ENCODE measurements around the gene GPC6.

- TF ChIP-seq, protein P1, sequence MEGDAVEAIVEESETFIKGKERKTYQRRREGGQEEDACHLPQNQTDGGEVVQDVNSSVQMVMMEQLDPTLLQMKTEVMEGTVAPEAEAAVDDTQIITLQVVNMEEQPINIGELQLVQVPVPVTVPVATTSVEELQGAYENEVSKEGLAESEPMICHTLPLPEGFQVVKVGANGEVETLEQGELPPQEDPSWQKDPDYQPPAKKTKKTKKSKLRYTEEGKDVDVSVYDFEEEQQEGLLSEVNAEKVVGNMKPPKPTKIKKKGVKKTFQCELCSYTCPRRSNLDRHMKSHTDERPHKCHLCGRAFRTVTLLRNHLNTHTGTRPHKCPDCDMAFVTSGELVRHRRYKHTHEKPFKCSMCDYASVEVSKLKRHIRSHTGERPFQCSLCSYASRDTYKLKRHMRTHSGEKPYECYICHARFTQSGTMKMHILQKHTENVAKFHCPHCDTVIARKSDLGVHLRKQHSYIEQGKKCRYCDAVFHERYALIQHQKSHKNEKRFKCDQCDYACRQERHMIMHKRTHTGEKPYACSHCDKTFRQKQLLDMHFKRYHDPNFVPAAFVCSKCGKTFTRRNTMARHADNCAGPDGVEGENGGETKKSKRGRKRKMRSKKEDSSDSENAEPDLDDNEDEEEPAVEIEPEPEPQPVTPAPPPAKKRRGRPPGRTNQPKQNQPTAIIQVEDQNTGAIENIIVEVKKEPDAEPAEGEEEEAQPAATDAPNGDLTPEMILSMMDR (tag by site-specific recombination; IDR thresholded peaks at IDR 0.05): no peak
- TF ChIP-seq, protein P2, sequence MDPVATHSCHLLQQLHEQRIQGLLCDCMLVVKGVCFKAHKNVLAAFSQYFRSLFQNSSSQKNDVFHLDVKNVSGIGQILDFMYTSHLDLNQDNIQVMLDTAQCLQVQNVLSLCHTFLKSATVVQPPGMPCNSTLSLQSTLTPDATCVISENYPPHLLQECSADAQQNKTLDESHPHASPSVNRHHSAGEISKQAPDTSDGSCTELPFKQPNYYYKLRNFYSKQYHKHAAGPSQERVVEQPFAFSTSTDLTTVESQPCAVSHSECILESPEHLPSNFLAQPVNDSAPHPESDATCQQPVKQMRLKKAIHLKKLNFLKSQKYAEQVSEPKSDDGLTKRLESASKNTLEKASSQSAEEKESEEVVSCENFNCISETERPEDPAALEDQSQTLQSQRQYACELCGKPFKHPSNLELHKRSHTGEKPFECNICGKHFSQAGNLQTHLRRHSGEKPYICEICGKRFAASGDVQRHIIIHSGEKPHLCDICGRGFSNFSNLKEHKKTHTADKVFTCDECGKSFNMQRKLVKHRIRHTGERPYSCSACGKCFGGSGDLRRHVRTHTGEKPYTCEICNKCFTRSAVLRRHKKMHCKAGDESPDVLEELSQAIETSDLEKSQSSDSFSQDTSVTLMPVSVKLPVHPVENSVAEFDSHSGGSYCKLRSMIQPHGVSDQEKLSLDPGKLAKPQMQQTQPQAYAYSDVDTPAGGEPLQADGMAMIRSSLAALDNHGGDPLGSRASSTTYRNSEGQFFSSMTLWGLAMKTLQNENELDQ (tag by site-specific recombination; IDR thresholded peaks at IDR 0.05; ENCODE audit: low read depth): no peak
- TF ChIP-seq, protein P3, sequence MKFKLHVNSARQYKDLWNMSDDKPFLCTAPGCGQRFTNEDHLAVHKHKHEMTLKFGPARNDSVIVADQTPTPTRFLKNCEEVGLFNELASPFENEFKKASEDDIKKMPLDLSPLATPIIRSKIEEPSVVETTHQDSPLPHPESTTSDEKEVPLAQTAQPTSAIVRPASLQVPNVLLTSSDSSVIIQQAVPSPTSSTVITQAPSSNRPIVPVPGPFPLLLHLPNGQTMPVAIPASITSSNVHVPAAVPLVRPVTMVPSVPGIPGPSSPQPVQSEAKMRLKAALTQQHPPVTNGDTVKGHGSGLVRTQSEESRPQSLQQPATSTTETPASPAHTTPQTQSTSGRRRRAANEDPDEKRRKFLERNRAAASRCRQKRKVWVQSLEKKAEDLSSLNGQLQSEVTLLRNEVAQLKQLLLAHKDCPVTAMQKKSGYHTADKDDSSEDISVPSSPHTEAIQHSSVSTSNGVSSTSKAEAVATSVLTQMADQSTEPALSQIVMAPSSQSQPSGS (tag by site-specific recombination; IDR thresholded peaks at IDR 0.05; ENCODE audit: low read depth): no peak
- TF ChIP-seq ZNF521 (tag by site-specific recombination; IDR thresholded peaks at IDR 0.05) (no peak), ZNF10 (tag by site-specific recombination; IDR thresholded peaks at IDR 0.05) (no peak), ZEB2 (tag by site-specific recombination; IDR thresholded peaks at IDR 0.05) (no peak), ZNF112 (tag by site-specific recombination; IDR thresholded peaks at IDR 0.05) (no peak), ZNF24 (tag by site-specific recombination; IDR thresholded peaks at IDR 0.05) (no peak), ZNF274 (IDR thresholded peaks at IDR 0.05; ENCODE audit: low read length) (no peak), ZNF274 (tag by site-specific recombination; IDR thresholded peaks at IDR 0.05; ENCODE audit: borderline replicate concordance) (no peak), ZNF501 (tag by site-specific recombination; IDR thresholded peaks at IDR 0.05) (no peak), REPIN1 (tag by site-specific recombination; IDR thresholded peaks at IDR 0.05; ENCODE audit: low read depth) (no peak)
- TF ChIP-seq, protein P4, sequence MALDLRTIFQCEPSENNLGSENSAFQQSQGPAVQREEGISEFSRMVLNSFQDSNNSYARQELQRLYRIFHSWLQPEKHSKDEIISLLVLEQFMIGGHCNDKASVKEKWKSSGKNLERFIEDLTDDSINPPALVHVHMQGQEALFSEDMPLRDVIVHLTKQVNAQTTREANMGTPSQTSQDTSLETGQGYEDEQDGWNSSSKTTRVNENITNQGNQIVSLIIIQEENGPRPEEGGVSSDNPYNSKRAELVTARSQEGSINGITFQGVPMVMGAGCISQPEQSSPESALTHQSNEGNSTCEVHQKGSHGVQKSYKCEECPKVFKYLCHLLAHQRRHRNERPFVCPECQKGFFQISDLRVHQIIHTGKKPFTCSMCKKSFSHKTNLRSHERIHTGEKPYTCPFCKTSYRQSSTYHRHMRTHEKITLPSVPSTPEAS (tag by site-specific recombination; IDR thresholded peaks at IDR 0.05): no peak
- TF ChIP-seq, protein P5, sequence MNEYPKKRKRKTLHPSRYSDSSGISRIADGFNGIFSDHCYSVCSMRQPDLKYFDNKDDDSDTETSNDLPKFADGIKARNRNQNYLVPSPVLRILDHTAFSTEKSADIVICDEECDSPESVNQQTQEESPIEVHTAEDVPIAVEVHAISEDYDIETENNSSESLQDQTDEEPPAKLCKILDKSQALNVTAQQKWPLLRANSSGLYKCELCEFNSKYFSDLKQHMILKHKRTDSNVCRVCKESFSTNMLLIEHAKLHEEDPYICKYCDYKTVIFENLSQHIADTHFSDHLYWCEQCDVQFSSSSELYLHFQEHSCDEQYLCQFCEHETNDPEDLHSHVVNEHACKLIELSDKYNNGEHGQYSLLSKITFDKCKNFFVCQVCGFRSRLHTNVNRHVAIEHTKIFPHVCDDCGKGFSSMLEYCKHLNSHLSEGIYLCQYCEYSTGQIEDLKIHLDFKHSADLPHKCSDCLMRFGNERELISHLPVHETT (tag by site-specific recombination; IDR thresholded peaks at IDR 0.05): no peak
Observed at GRCh38 chr13:93522501-93522900, 295.9 kb downstream of the GPC6 start.
